Neuronal stem cell (in vitro differentiated cells): ENCODE data around the gene RND1.
"Not testable (repeated sequence)": the region's sequence is repeated elsewhere in the genome, so short reads cannot be mapped to it uniquely, and the experiment has no call there.

ENCODE experiments used
- DNase-seq: peaks from one replicate; pipeline ENCODE4 v3.0.0-alpha.2; 2013; ENCODE audit warnings: low spot score
- H2AFZ ChIP-seq: one replicate; pipeline ENCODE4 v1.6.1; 2013; ENCODE audit warnings: mild to moderate bottlenecking, low read length, inconsistent platforms
- H2AK5ac ChIP-seq: 2 replicates; pipeline ENCODE4 v1.6.1; 2013; ENCODE audit warnings: low read depth, mild to moderate bottlenecking, inconsistent platforms, low read length, moderate library complexity, mixed read lengths
- H2BK120ac ChIP-seq: 2 replicates; pipeline ENCODE4 v1.6.1; 2013; ENCODE audit warnings: low read depth, mild to moderate bottlenecking, inconsistent platforms, low read length, moderate library complexity, mixed read lengths
- H2BK12ac ChIP-seq: one replicate; pipeline ENCODE4 v1.6.1; 2013; ENCODE audit warnings: low read length, inconsistent platforms
- H2BK15ac ChIP-seq: 2 replicates; pipeline ENCODE4 v1.6.1; 2013; ENCODE audit warnings: mild to moderate bottlenecking, low read length, inconsistent platforms, mixed read lengths
- H2BK5ac ChIP-seq: one replicate; pipeline ENCODE4 v1.6.1; 2013; ENCODE audit warnings: inconsistent platforms, mild to moderate bottlenecking, low read length, moderate library complexity
- H3K14ac ChIP-seq: one replicate; pipeline ENCODE4 v1.6.1; 2013; ENCODE audit warnings: low read length, inconsistent platforms
- H3K18ac ChIP-seq: 2 replicates; pipeline ENCODE4 v1.6.1; 2013; ENCODE audit warnings: low read length, inconsistent platforms
- H3K23ac ChIP-seq: 2 replicates; pipeline ENCODE4 v1.6.1; 2013; ENCODE audit warnings: low read depth, mild to moderate bottlenecking, mixed read lengths, low read length, inconsistent platforms; ENCODE audit not compliant: poor library complexity
- H3K27ac ChIP-seq: replicated peaks from 3 replicates; pipeline ENCODE4 v1.5.1; 2013; ENCODE audit warnings: low read length, inconsistent platforms
- H3K27me3 ChIP-seq, 3 experiments: 2 replicates each; pipeline ENCODE4 v1.6.1; 2013; ENCODE audit warnings: low read length in 3 of 3, mild to moderate bottlenecking in 2 of 3, inconsistent platforms in 1 of 3, low read depth in 1 of 3, mixed read lengths in 1 of 3, moderate library complexity in 1 of 3; ENCODE audit not compliant: control insufficient read depth in 3 of 3, insufficient read depth in 3 of 3
- H3K36me3 ChIP-seq, 2 donors: replicated peaks in 1 of 2; 2 replicates each; pipeline ENCODE4 v1.6.1; 2013; ENCODE audit warnings: low read length in 2 of 2; ENCODE audit not compliant: control insufficient read depth in 2 of 2, insufficient read depth in 2 of 2
- H3K4ac ChIP-seq: 2 replicates; pipeline ENCODE4 v1.6.1; 2013; ENCODE audit warnings: inconsistent platforms, mild to moderate bottlenecking, low read length, moderate library complexity
- H3K4me1 ChIP-seq, 2 donors: 1 replicate in 1 of 2; 2 replicates in 1 of 2; pipeline ENCODE4 v1.6.1; 2013; ENCODE audit warnings: low read length in 2 of 2, low read depth in 1 of 2; ENCODE audit not compliant: control insufficient read depth in 2 of 2, insufficient read depth in 1 of 2
- H3K4me2 ChIP-seq: one replicate; pipeline ENCODE4 v1.6.1; 2013; ENCODE audit warnings: mild to moderate bottlenecking, low read length, inconsistent platforms; ENCODE audit not compliant: insufficient read depth, poor library complexity, severe bottlenecking
- H3K4me3 ChIP-seq, 2 donors: 2 replicates each; pipeline ENCODE4 v1.5.1; 2013; ENCODE audit warnings: low read length in 2 of 2, mild to moderate bottlenecking in 2 of 2, inconsistent platforms in 1 of 2, moderate library complexity in 1 of 2
- H3K79me1 ChIP-seq: one replicate; pipeline ENCODE4 v1.6.1; 2013; ENCODE audit warnings: low read depth, mild to moderate bottlenecking, inconsistent platforms, low read length, moderate library complexity
- H3K9ac ChIP-seq: one replicate; pipeline ENCODE4 v1.6.1; 2013; ENCODE audit warnings: mild to moderate bottlenecking, low read depth, low read length, inconsistent platforms; ENCODE audit not compliant: poor library complexity
- H3K9me3 ChIP-seq, 2 donors: replicated peaks in 1 of 2; 2 replicates each; pipeline versions ENCODE3 to v1.6.1; 2013; ENCODE audit warnings: low read length in 2 of 2, mild to moderate bottlenecking in 2 of 2, inconsistent platforms in 1 of 2, low read depth in 1 of 2, mixed read lengths in 1 of 2, moderate library complexity in 1 of 2; ENCODE audit not compliant: control insufficient read depth in 2 of 2, insufficient read depth in 1 of 2
- H4K8ac ChIP-seq: one replicate; pipeline ENCODE4 v1.6.1; 2013; ENCODE audit warnings: low read depth, mild to moderate bottlenecking, inconsistent platforms, low read length, moderate library complexity
- H4K91ac ChIP-seq: one replicate; pipeline ENCODE4 v1.6.1; 2013; ENCODE audit warnings: low read length, low read depth, mild to moderate bottlenecking, inconsistent platforms; ENCODE audit not compliant: poor library complexity
- WGBS, 2 donors: extraction: QIAGEN DNeasy Blood & Tissue Kit; methylation state at CpG; one replicate each; pipeline ENCODE4 v1.1.7; 2013; ENCODE audit warnings: missing lambda C conversion rate in 2 of 2, mixed read lengths in 1 of 2; ENCODE audit not compliant: insufficient read length in 2 of 2, insufficient replicate concordance in 1 of 2; ENCODE audit errors: extremely low coverage in 2 of 2; 5-methylcytosine and 5-hydroxymethylcytosine counted together

The RND1 gene

GRCh38 chr12:48858043-48858442 lies 7.6 kb downstream of the RND1 start:
- Histone ChIP-seq H2AK5ac (no peak overlapping the region), H3K36me3 (peaks cover 11 to 27% of the 10 kb centered on the region in 2 donors), H3K27ac (no peak overlapping the region)

GRCh38 chr12:48857278-48857994 lies 8.2 kb downstream of the RND1 start:
- Histone ChIP-seq H3K18ac (no peak overlapping the region), H3K79me1 (no peaks in the 10 kb centered on the region), H4K91ac (no peak overlapping the region), H3K14ac (no peak overlapping the region), H2AK5ac (no peak overlapping the region), H3K4me3 (no peak overlapping the region), H2AFZ (no peak overlapping the region), H2BK120ac (no peak overlapping the region), H3K23ac (no peak overlapping the region), H3K9me3 (no peaks in the 10 kb centered on the region), H3K9ac (no peak overlapping the region), H2BK12ac (no peak overlapping the region), H3K36me3 (peaks cover 11 to 27% of the 10 kb centered on the region in 2 donors), H3K4ac (no peak overlapping the region), H4K8ac (no peak overlapping the region), H3K4me1 (peaks cover 4 to 9% of the 10 kb centered on the region in 2 donors), H3K4me2 (no peak overlapping the region), H3K27me3 (no peaks in the 10 kb centered on the region), H2BK5ac (no peak overlapping the region), H3K27ac (no peak overlapping the region), H2BK15ac (no peak overlapping the region)
- no peak for DNase-seq
- no CpG with 5 or more reads among the region's 13 CpGs for WGBS, 2 donors

More at GRCh38 chr12:48858043-48858442, 7.6 kb downstream of the RND1 start:
- H3K9me3 ChIP-seq: no peaks in the 10 kb centered on the region
- peaks cover 7 to 9% of the 10 kb centered on the region in 2 donors for H3K4me1 ChIP-seq
- H4K91ac ChIP-seq: no peak overlapping the region
- no peak overlapping the region for H2AFZ ChIP-seq
- H4K8ac ChIP-seq: no peak overlapping the region
- H3K9ac ChIP-seq: no peak overlapping the region
- H3K23ac ChIP-seq: no peak overlapping the region
- no peak for DNase-seq
- no peak overlapping the region for H3K18ac ChIP-seq
- H3K4me2 ChIP-seq: no peak overlapping the region
- H3K14ac ChIP-seq: no peak overlapping the region
- no peak overlapping the region for H3K4me3 ChIP-seq
- no peak overlapping the region for H2BK12ac ChIP-seq
- H3K4ac ChIP-seq: no peak overlapping the region
- no peaks in the 10 kb centered on the region for H3K79me1 ChIP-seq
- no peaks in the 10 kb centered on the region for H3K27me3 ChIP-seq
- H2BK120ac ChIP-seq: no peak overlapping the region
- WGBS, 2 donors: no CpG with 5 or more reads among the region's 8 CpGs
- H2BK15ac ChIP-seq: no peak overlapping the region
- no peak overlapping the region for H2BK5ac ChIP-seq

- Histone ChIP-seq H3K4me2 (no peak overlapping the region), H3K23ac (no peak overlapping the region), H3K27me3 (no peaks in the 10 kb centered on the region), H3K4me3 (no peak overlapping the region), H2BK5ac (no peak overlapping the region), H3K27ac (no peak overlapping the region), H2BK12ac (no peak overlapping the region), H3K4ac (no peak overlapping the region), H4K8ac (no peak overlapping the region), H2BK120ac (no peak overlapping the region), H2AK5ac (no peak overlapping the region), H3K9me3 (no peaks in the 10 kb centered on the region), H3K79me1 (peaks cover 4% of the 10 kb centered on the region), H4K91ac (no peak overlapping the region), H3K14ac (no peak overlapping the region), H3K9ac (no peak overlapping the region), H3K4me1 (peaks cover 3 to 7% of the 10 kb centered on the region in 2 donors), H3K36me3 (peaks cover 8 to 20% of the 10 kb centered on the region in 2 donors), H2AFZ (no peak overlapping the region), H3K18ac (no peak overlapping the region), H2BK15ac (no peak overlapping the region)
- no peak for DNase-seq
- WGBS, 2 donors: no CpG with 5 or more reads among the region's 2 CpGs
These were observed 9.3 kb downstream of the RND1 start for GRCh38 chr12:48856379-48856778.

- not testable (repeated sequence) for DNase-seq, H3K27me3 ChIP-seq, H4K91ac ChIP-seq, H3K18ac ChIP-seq, H3K9ac ChIP-seq, H3K23ac ChIP-seq, H3K79me1 ChIP-seq, H2BK5ac ChIP-seq, H2AK5ac ChIP-seq, H2AFZ ChIP-seq, H4K8ac ChIP-seq, H3K4me3 ChIP-seq, H3K14ac ChIP-seq, H2BK15ac ChIP-seq, H2BK12ac ChIP-seq, H3K4ac ChIP-seq, H3K4me2 ChIP-seq, H3K27ac ChIP-seq, H3K9me3 ChIP-seq, H2BK120ac ChIP-seq
- Histone ChIP-seq H3K36me3 (peaks cover 0 to 21% of the 10 kb centered on the region in 2 donors), H3K4me1 (peaks cover 6 to 13% of the 10 kb centered on the region in 2 donors)
- no CpG with 5 or more reads among the region's 10 CpGs for WGBS, 2 donors
These were observed 10.7 kb downstream of the RND1 start for GRCh38 chr12:48854932-48855331.
